Dedifferentiated amniotic fluid mesenchymal stem cell (primary cell): ENCODE measurements around the gene TRIM33.

ENCODE experiments used
- DNase-seq: peaks from one replicate; pipeline ENCODE4 v3.0.0-alpha.2; 2016; ENCODE audit errors: extremely low spot score

TRIM33 gene

GRCh38 chr1:114350731-114351445 is 160.1 kb downstream of the TRIM33 start:
- DNase-seq: no peak

- no peak for DNase-seq
Observed at GRCh38 chr1:114349891-114350605, 161.0 kb downstream of the TRIM33 start.

GRCh38 chr1:114347431-114348209 is 163.4 kb downstream of the TRIM33 start:
- DNase-seq: no peak

GRCh38 chr1:114346480-114347029 is 164.4 kb downstream of the TRIM33 start:
- peak; percentile 93 for DNase-seq

GRCh38 chr1:114345930-114346479 is 165.0 kb downstream of the TRIM33 start:
- no peak for DNase-seq

- no peak for DNase-seq
Observed at GRCh38 chr1:114344656-114345055, 166.3 kb downstream of the TRIM33 start.
